Measurements from ENCODE around the gene URAD. TPM values are rescaled to one million over a fixed set of nuclear protein-coding genes. Genes with fewer than 3 reads are reported as not detected.
"Not testable (repeated sequence)": the region's sequence is repeated elsewhere in the genome, so short reads cannot be mapped to it uniquely, and the experiment has no call there.

Gene URAD, protein sequence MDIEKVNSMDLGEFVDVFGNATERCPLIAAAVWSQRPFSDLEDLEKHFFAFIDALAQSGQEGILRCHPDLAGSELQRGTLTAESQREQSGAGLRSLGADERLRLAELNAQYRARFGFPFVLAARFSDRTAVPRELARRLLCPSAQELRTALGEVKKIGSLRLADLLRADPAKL
- total RNA-seq: not detected
- 10 to 100 TPM; 15.4 to 30.6 (median 20.8) TPM for polyA plus RNA-seq

DNA sequence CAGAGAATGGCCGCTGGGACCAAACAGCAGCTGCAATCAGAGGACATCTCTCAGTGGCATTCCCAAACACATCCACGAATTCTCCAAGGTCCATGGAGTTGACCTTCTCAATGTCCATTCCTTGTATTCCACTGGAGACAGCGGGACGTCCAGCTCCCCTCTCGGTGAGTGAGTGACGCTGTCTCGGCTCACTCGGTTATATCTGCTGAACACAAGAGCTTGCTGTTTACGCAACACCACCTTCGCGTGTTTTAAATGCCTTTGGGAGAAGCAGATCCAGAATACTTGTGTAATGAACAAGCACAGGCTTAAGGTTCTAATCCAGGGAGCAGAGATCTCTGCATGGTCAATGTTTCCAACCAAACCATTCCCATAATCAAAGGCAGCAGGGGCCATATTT is at the start of gene URAD:
TSS of gene URAD (minus strand) at position 174 of the 400 bp plus-strand sequence. CDS start at position 118, 56 bp downstream.
- intact Hi-C loops (cut with DNase I): loop anchor here (10.0 kb wide), 1 partner anchor 1044 kb away; no protein-coding TSS in a partner anchor
- no peak within 1 kb of the TSS for H3K27ac ChIP-seq
- TF ChIP-seq POLR2A (IDR thresholded peaks at IDR 0.05) (no peak), POLR2AphosphoS5 (IDR thresholded peaks at IDR 0.05) (no peak), EP300 (IDR thresholded peaks at IDR 0.05) (no peak)
- TF ChIP-seq, protein P1, sequence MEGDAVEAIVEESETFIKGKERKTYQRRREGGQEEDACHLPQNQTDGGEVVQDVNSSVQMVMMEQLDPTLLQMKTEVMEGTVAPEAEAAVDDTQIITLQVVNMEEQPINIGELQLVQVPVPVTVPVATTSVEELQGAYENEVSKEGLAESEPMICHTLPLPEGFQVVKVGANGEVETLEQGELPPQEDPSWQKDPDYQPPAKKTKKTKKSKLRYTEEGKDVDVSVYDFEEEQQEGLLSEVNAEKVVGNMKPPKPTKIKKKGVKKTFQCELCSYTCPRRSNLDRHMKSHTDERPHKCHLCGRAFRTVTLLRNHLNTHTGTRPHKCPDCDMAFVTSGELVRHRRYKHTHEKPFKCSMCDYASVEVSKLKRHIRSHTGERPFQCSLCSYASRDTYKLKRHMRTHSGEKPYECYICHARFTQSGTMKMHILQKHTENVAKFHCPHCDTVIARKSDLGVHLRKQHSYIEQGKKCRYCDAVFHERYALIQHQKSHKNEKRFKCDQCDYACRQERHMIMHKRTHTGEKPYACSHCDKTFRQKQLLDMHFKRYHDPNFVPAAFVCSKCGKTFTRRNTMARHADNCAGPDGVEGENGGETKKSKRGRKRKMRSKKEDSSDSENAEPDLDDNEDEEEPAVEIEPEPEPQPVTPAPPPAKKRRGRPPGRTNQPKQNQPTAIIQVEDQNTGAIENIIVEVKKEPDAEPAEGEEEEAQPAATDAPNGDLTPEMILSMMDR (IDR thresholded peaks at IDR 0.05): no peak

DNA sequence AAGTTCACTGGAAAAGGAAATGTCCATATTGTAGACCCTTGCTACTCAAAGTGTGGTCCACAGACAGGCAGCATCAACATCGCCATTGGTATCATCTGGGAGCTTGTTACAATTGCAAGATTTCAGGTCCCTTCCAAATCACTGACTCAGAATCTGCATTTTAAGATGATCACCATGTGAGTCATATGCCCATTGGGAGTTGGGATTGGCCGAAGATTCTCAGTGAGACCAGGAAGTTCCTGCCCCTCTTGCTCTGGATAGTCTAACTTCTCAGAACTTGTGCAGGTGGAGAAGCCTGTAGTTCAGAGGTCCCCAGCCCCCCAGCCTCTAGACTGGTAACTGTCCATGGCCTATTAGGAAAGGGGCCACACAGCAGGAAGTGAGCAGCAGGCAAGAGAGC is 48.9 kb upstream of the URAD start:
- intact Hi-C loops (cut with DNase I): no loop called here
- no peak overlapping the region for H3K27ac ChIP-seq
- no peaks in the 10 kb centered on the region for H3K27me3 ChIP-seq
- no peaks in the 10 kb centered on the region for H3K4me1 ChIP-seq
- no peaks in the 10 kb centered on the region for H3K9me3 ChIP-seq
- DNase-seq: no peak
- no peaks in the 10 kb centered on the region for H3K36me3 ChIP-seq
- 81 to 86% methylated on average over 2 of the region's 2 CpGs for WGBS, 2 donors
- TF ChIP-seq POLR2AphosphoS5 (IDR thresholded peaks at IDR 0.05) (no peak), EP300 (IDR thresholded peaks at IDR 0.05) (no peak), POLR2A (IDR thresholded peaks at IDR 0.05) (no peak)
- TF ChIP-seq, protein P1 (IDR thresholded peaks at IDR 0.05): no peak
- no peak overlapping the region for H3K4me3 ChIP-seq

More for the DNA sequence above, at the start of gene URAD:
- Histone ChIP-seq H3K36me3 (no peaks in the 10 kb centered on the region), H3K4me3 (no peak within 1 kb of the TSS), H3K4me1 (no peaks in the 10 kb centered on the region), H3K27me3 (peaks cover 6 to 52% (median 18%) of the 10 kb centered on the region in 3 donors), H3K9me3 (no peaks in the 10 kb centered on the region)
- WGBS, 2 donors: 83 to 90% methylated on average over 11 of the region's 11 CpGs
- DNase-seq: no peak

DNA sequence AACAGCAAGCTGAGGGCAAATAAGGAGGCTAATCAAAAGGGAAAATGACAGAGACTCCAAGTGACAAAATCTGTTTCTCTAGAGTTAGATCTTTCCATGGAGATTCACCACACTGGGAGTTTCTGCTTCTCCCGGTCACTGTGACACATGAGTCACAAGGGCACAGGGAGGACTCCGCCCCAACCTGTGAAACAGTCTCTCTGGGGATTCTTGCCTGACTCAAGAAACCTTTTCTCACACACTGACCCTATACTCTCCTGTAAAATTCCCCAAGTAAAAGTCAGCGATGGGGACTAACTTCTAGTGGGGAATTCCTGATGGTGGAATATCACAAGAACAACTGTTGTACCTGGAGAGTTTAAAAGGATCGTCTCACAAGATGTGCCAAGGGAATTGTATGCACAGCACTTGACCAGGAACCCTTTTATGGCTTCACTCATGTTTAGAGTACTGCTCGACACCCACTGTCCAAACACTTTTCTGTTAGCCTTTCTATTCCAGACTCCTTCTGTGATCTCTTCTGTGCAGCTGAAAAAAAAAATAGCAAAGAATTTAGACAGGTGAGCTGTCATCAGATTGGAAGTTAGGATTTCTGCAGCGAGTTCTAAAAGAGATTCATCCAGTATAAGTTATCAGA is 46.8 kb upstream of the URAD start:
- no peak for TF ChIP-seq POLR2A (IDR thresholded peaks at IDR 0.05)
- no peak for TF ChIP-seq POLR2AphosphoS5 (IDR thresholded peaks at IDR 0.05)
- no peak for TF ChIP-seq EP300 (IDR thresholded peaks at IDR 0.05)
- TF ChIP-seq, protein P1 (IDR thresholded peaks at IDR 0.05): no peak
- H3K36me3 ChIP-seq: no peaks in the 10 kb centered on the region
- intact Hi-C loops (cut with DNase I): no loop called here
- DNase-seq: no peak
- no peak overlapping the region for H3K4me3 ChIP-seq
- H3K4me1 ChIP-seq: no peaks in the 10 kb centered on the region
- WGBS, 2 donors: 14 to 63% methylated on average over 6 of the region's 6 CpGs
- no peak overlapping the region for H3K27ac ChIP-seq
- H3K9me3 ChIP-seq: no peaks in the 10 kb centered on the region
- no peaks in the 10 kb centered on the region for H3K27me3 ChIP-seq

DNA sequence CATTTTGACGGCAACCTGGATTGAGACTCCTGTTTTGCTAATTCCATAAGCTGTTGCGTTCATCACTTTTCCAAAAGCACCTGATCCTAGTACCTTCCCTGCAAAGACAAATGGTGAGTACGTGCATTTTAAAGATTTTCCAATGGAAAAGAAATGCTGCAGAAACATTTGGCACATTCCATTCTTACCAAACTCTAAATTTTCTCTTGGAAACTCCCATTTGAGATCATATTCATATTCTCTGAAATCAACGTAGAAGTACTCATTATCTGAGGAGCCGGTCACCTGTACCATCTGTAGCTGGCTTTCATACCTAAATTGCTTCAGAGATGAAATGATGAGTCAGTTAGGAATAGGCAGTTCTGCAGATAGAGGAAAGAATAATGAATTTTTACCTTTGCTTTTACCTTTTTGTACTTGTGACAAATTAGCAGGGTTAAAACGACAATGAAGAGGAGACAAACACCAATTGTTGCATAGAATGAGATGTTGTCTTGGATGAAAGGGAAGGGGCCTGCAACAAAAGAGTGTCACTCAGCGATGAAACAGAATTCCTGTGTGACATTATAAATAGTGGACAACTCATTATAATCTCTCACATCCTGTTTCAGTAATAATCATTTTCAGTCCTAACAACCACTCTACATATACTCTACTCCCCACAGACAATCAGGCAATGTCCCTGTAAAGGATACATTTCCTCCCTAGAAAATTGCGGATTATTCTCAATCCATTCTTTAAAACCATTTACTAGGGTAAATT is 45.6 kb upstream of the URAD start:
- no peaks in the 10 kb centered on the region for H3K36me3 ChIP-seq
- no peak for DNase-seq
- H3K4me3 ChIP-seq: no peak overlapping the region
- no peaks in the 10 kb centered on the region for H3K27me3 ChIP-seq
- no peaks in the 10 kb centered on the region for H3K4me1 ChIP-seq
- H3K27ac ChIP-seq: no peak overlapping the region
- intact Hi-C loops (cut with DNase I): no loop called here
- 91 to 92% methylated on average over 8 of the region's 8 CpGs for WGBS, 2 donors
- no peak for TF ChIP-seq POLR2AphosphoS5 (IDR thresholded peaks at IDR 0.05)
- TF ChIP-seq POLR2A (IDR thresholded peaks at IDR 0.05): no peak
- TF ChIP-seq, protein P1 (IDR thresholded peaks at IDR 0.05): no peak
- TF ChIP-seq EP300 (IDR thresholded peaks at IDR 0.05): no peak
- H3K9me3 ChIP-seq: no peaks in the 10 kb centered on the region

DNA sequence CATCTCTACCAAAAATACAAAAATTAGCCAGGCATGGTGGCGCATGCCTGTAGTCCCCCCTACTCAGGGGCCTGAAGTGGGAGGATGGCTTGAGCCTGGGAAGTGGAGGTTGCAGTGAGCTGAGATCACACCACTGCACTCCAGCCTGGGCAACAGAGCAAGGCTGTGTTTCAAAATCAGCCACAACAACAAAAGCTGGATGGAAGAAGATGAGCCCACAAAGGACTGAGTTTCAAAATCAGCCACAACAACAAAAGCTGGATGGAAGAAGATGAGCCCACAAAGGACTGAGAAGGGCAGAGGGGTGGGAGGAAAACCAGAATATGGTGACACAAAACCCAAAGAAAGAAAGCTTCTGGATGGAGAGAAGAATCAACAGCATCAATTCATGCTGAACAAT is 43.9 kb upstream of the URAD start:
- H3K9me3 ChIP-seq; H3K4me3 ChIP-seq; H3K4me1 ChIP-seq; H3K36me3 ChIP-seq; H3K27me3 ChIP-seq; DNase-seq; intact Hi-C loops (cut with DNase I); H3K27ac ChIP-seq: not testable (repeated sequence)
- WGBS, 2 donors: 88 to 90% methylated on average over 1 of the region's 1 CpG
